SIG-M5 treated with dmso at 0.1 percent for 504 hours (cell line): Measurements from ENCODE around the gene PYDC2.
A peak's percentile ranks its signal among the peaks of the same experiment; 100 is the strongest.
"Not testable (repeated sequence)": the region's sequence is repeated elsewhere in the genome, so short reads cannot be mapped to it uniquely, and the experiment has no call there.

Source experiments
- DNase-seq: peaks from one replicate; lab custom pipeline; 2025; ENCODE audit not compliant: unreplicated experiment; lab: John Stamatoyannopoulos, UW

Gene PYDC2

GRCh38 chr3:191460360-191460759 lies 603 bp upstream of the PYDC2 start:
- no peak for DNase-seq

GRCh38 chr3:191470080-191470479 lies 9.1 kb downstream of the PYDC2 start:
- no peak for DNase-seq

- no peak for DNase-seq
These were observed 9.6 kb downstream of the PYDC2 start for GRCh38 chr3:191470545-191470944.

- DNase-seq: no peak
These were observed 12.8 kb downstream of the PYDC2 start for GRCh38 chr3:191473661-191474198.

- no peak for DNase-seq
These were observed 15.3 kb downstream of the PYDC2 start for GRCh38 chr3:191476066-191476772.

- not testable (repeated sequence) for DNase-seq
These were observed 23.0 kb downstream of the PYDC2 start for GRCh38 chr3:191483994-191484393.

- DNase-seq: no peak
These were observed 23.5 kb downstream of the PYDC2 start for GRCh38 chr3:191484461-191484860.

- DNase-seq: no peak
These were observed 31.6 kb downstream of the PYDC2 start for GRCh38 chr3:191492601-191493000.

- DNase-seq: no peak
These were observed 32.4 kb downstream of the PYDC2 start for GRCh38 chr3:191493336-191493735.

GRCh38 chr3:191499307-191500080 lies 38.5 kb downstream of the PYDC2 start:
- DNase-seq: no peak

- no peak for DNase-seq
These were observed 39.9 kb downstream of the PYDC2 start for GRCh38 chr3:191500892-191501291.

- DNase-seq: peak; percentile 5
These were observed 41.6 kb downstream of the PYDC2 start for GRCh38 chr3:191502583-191502982.

GRCh38 chr3:191509078-191509477 lies 48.1 kb downstream of the PYDC2 start:
- no peak for DNase-seq
